WTC11 (cell line): ENCODE results near the gene NOC2L. TPM values are rescaled to one million over a fixed set of nuclear protein-coding genes. Genes with fewer than 3 reads are reported as not detected.

Experiments used
- ATAC-seq: fragments of 200-7000 bp; cut with Tn5 transposase; 2 replicates; pipeline ENCODE4 v1.10.0; 2021; ENCODE audit warnings: mild to moderate bottlenecking, moderate library complexity
- CTCF ChIA-PET: fragments of 300-600 bp; sonication (Branson Sonifier 250); formaldehyde crosslinking; loops from one replicate; lab custom pipeline; 2021; ENCODE audit warnings: antibody characterized with exemption; lab: Charles Lee
- POLR2A ChIA-PET: fragments of 350-600 bp; sonication (Branson Sonifier 250); formaldehyde crosslinking; loops from one replicate; lab custom pipeline; 2021; ENCODE audit warnings: antibody characterized with exemption; lab: Charles Lee
- DNase-seq: peaks from one replicate; pipeline ENCODE4 v3.0.0; 2021; ENCODE audit warnings: low spot score
- H3K27ac Mint-ChIP-seq: 2 replicates; pipeline ENCODE4 v1.8.0; 2021; ENCODE audit warnings: mixed read lengths
- H3K27me3 Mint-ChIP-seq: 2 replicates; pipeline ENCODE4 v1.8.0; 2021; ENCODE audit warnings: low read depth, mild to moderate bottlenecking, moderate library complexity, mixed read lengths
- H3K36me3 Mint-ChIP-seq: 2 replicates; pipeline ENCODE4 v1.8.0; 2021; ENCODE audit warnings: mixed read lengths
- H3K4me1 Mint-ChIP-seq: 2 replicates; pipeline ENCODE4 v1.8.0; 2022; ENCODE audit warnings: mixed read lengths
- H3K4me3 Mint-ChIP-seq: 2 replicates; pipeline ENCODE4 v1.8.0; 2021; ENCODE audit warnings: mild to moderate bottlenecking, moderate library complexity, mixed read lengths
- H3K9me3 Mint-ChIP-seq: 2 replicates; pipeline ENCODE4 v1.8.0; 2021; ENCODE audit warnings: mixed read lengths
- ESRRA ChIP-seq: sonication (generic); formaldehyde crosslinking; IDR thresholded peaks from 2 replicates; pipeline ENCODE4 v1.8.1; 2022; ENCODE audit warnings: mild to moderate bottlenecking, missing genetic modification reagents, borderline replicate concordance
- FOXK1 ChIP-seq: sonication (generic); formaldehyde crosslinking; IDR thresholded peaks from 2 replicates; pipeline ENCODE4 v1.8.0; 2022; ENCODE audit warnings: mild to moderate bottlenecking, moderate library complexity, missing genetic modification reagents
- GABPB1 ChIP-seq: sonication (generic); formaldehyde crosslinking; IDR thresholded peaks from 2 replicates; pipeline ENCODE4 v1.8.1; 2023; ENCODE audit warnings: mild to moderate bottlenecking, missing genetic modification reagents
- NFATC4 ChIP-seq: fragments of 250-450 bp; sonication (Bioruptor Pico); IDR thresholded peaks from 2 replicates; pipeline ENCODE4 v1.9.0; 2021; ENCODE audit warnings: mild to moderate bottlenecking
- RELA ChIP-seq: sonication (generic); formaldehyde crosslinking; IDR thresholded peaks from 2 replicates; pipeline ENCODE4 v1.8.1; 2022; ENCODE audit warnings: missing genetic modification reagents, mild to moderate bottlenecking, borderline replicate concordance
- total RNA-seq: library from RNA; stranded (reverse); gene quantifications from 3 replicates; pipeline ENCODE4 v1.2.3, GENCODE V29; 2021
- TF ChIP-seq, protein P1 (sequence below): sonication (generic); formaldehyde crosslinking; IDR thresholded peaks from 2 replicates; pipeline ENCODE4 v1.8.1; 2023; ENCODE audit warnings: mild to moderate bottlenecking, moderate library complexity, missing genetic modification reagents
- TF ChIP-seq, protein P2 (sequence below): sonication (generic); formaldehyde crosslinking; IDR thresholded peaks from 2 replicates; pipeline ENCODE4 v1.8.1; 2022; ENCODE audit warnings: low read depth, mild to moderate bottlenecking, moderate library complexity, missing genetic modification reagents, borderline replicate concordance
- TF ChIP-seq, protein P3 (sequence below): fragments of 250-450 bp; sonication (Bioruptor Pico); IDR thresholded peaks from 2 replicates; pipeline ENCODE4 v1.9.0; 2021; ENCODE audit warnings: mild to moderate bottlenecking, borderline replicate concordance
- TF ChIP-seq, protein P4 (sequence below): sonication (generic); formaldehyde crosslinking; IDR thresholded peaks from 2 replicates; pipeline ENCODE4 v1.8.1; 2023; ENCODE audit warnings: mild to moderate bottlenecking, missing genetic modification reagents
- TF ChIP-seq, protein P5 (sequence below): sonication (generic); formaldehyde crosslinking; IDR thresholded peaks from 2 replicates; pipeline ENCODE4 v1.8.0; 2022; ENCODE audit warnings: mild to moderate bottlenecking, missing genetic modification reagents
- TF ChIP-seq, protein P6 (sequence below): sonication (generic); formaldehyde crosslinking; IDR thresholded peaks from 2 replicates; pipeline ENCODE4 v1.8.1; 2023; ENCODE audit warnings: mild to moderate bottlenecking, missing genetic modification reagents

The NOC2L gene
- total RNA-seq, 1 experiment from 2014 or later = 182 TPM

DNA sequence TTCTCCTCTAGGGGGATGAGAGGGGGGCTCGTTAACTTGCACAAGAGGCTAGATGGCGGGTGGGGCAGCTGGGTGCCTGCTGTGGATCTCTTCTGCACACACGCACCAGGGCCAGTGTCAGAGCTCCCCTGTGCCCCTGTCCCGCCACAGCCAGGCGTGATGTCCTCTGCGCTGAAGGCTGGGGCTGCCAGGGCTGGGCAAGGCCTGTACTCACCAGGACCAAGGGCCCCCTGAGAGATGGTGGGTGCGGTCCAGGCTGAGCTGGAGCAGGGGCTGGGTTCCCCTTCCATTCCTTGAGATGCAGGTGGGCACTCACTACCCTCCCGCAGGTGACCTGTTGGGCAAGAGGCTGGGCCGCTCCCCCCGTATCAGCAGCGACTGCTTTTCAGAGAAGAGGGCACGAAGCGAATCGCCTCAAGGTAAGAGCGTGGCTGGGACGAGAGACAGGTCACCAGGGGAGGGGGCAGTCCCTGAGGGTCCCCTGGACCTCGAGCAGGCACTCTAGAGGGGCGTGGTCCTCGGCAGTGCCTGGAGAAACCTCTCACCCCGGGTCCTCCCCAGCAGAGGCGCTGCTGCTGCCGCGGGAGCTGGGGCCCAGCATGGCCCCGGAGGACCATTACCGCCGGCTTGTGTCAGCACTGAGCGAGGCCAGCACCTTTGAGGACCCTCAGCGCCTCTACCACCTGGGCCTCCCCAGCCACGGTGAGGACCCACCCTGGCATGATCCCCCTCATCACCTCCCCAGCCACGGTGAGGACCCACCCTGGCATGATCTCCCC, 20.2 kb downstream of the NOC2L start:
- Mint-ChIP-seq H3K36me3 (no peaks in the 10 kb centered on the region), H3K27me3 (peaks cover 72% of the 10 kb centered on the region), H3K9me3 (no peaks in the 10 kb centered on the region), H3K27ac (no peak overlapping the region), H3K4me3 (peak overlapping the region; percentile 33), H3K4me1 (peaks cover 15% of the 10 kb centered on the region)
- ATAC-seq (peak; percentile 26), DNase-seq (peak; percentile 65)
- CTCF ChIA-PET = interaction anchor here (0.6 to 4.9 kb wide), 14 partner anchors 12 to 340 kb away, joined by 3 to 40 read pairs (median 4); partner anchors contain the start of gene AGRN
- TF ChIP-seq, protein P1, sequence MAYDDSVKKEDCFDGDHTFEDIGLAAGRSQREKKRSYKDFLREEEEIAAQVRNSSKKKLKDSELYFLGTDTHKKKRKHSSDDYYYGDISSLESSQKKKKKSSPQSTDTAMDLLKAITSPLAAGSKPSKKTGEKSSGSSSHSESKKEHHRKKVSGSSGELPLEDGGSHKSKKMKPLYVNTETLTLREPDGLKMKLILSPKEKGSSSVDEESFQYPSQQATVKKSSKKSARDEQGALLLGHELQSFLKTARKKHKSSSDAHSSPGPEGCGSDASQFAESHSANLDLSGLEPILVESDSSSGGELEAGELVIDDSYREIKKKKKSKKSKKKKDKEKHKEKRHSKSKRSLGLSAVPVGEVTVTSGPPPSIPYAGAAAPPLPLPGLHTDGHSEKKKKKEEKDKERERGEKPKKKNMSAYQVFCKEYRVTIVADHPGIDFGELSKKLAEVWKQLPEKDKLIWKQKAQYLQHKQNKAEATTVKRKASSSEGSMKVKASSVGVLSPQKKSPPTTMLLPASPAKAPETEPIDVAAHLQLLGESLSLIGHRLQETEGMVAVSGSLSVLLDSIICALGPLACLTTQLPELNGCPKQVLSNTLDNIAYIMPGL (CRISPR knock-in tag) = 0 out of 2 replicates have a peak, but pooled peaks have one; percentile 21
- TF ChIP-seq, protein P2, sequence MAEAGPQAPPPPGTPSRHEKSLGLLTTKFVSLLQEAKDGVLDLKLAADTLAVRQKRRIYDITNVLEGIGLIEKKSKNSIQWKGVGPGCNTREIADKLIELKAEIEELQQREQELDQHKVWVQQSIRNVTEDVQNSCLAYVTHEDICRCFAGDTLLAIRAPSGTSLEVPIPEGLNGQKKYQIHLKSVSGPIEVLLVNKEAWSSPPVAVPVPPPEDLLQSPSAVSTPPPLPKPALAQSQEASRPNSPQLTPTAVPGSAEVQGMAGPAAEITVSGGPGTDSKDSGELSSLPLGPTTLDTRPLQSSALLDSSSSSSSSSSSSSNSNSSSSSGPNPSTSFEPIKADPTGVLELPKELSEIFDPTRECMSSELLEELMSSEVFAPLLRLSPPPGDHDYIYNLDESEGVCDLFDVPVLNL (CRISPR knock-in tag) = no peak
- TF ChIP-seq, protein P3, sequence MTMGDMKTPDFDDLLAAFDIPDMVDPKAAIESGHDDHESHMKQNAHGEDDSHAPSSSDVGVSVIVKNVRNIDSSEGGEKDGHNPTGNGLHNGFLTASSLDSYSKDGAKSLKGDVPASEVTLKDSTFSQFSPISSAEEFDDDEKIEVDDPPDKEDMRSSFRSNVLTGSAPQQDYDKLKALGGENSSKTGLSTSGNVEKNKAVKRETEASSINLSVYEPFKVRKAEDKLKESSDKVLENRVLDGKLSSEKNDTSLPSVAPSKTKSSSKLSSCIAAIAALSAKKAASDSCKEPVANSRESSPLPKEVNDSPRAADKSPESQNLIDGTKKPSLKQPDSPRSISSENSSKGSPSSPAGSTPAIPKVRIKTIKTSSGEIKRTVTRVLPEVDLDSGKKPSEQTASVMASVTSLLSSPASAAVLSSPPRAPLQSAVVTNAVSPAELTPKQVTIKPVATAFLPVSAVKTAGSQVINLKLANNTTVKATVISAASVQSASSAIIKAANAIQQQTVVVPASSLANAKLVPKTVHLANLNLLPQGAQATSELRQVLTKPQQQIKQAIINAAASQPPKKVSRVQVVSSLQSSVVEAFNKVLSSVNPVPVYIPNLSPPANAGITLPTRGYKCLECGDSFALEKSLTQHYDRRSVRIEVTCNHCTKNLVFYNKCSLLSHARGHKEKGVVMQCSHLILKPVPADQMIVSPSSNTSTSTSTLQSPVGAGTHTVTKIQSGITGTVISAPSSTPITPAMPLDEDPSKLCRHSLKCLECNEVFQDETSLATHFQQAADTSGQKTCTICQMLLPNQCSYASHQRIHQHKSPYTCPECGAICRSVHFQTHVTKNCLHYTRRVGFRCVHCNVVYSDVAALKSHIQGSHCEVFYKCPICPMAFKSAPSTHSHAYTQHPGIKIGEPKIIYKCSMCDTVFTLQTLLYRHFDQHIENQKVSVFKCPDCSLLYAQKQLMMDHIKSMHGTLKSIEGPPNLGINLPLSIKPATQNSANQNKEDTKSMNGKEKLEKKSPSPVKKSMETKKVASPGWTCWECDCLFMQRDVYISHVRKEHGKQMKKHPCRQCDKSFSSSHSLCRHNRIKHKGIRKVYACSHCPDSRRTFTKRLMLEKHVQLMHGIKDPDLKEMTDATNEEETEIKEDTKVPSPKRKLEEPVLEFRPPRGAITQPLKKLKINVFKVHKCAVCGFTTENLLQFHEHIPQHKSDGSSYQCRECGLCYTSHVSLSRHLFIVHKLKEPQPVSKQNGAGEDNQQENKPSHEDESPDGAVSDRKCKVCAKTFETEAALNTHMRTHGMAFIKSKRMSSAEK = no peak
- TF ChIP-seq, protein P4, sequence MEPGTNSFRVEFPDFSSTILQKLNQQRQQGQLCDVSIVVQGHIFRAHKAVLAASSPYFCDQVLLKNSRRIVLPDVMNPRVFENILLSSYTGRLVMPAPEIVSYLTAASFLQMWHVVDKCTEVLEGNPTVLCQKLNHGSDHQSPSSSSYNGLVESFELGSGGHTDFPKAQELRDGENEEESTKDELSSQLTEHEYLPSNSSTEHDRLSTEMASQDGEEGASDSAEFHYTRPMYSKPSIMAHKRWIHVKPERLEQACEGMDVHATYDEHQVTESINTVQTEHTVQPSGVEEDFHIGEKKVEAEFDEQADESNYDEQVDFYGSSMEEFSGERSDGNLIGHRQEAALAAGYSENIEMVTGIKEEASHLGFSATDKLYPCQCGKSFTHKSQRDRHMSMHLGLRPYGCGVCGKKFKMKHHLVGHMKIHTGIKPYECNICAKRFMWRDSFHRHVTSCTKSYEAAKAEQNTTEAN (CRISPR knock-in tag) = no peak
- TF ChIP-seq, protein P5, sequence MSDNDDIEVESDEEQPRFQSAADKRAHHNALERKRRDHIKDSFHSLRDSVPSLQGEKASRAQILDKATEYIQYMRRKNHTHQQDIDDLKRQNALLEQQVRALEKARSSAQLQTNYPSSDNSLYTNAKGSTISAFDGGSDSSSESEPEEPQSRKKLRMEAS = peak; percentile 67; the same call in 1 of the 2 replicates
- TF ChIP-seq, protein P6, sequence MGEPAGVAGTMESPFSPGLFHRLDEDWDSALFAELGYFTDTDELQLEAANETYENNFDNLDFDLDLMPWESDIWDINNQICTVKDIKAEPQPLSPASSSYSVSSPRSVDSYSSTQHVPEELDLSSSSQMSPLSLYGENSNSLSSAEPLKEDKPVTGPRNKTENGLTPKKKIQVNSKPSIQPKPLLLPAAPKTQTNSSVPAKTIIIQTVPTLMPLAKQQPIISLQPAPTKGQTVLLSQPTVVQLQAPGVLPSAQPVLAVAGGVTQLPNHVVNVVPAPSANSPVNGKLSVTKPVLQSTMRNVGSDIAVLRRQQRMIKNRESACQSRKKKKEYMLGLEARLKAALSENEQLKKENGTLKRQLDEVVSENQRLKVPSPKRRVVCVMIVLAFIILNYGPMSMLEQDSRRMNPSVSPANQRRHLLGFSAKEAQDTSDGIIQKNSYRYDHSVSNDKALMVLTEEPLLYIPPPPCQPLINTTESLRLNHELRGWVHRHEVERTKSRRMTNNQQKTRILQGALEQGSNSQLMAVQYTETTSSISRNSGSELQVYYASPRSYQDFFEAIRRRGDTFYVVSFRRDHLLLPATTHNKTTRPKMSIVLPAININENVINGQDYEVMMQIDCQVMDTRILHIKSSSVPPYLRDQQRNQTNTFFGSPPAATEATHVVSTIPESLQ = no peak
- POLR2A ChIA-PET = interaction anchor here (1.1 kb wide), 1 partner anchor 33 kb away, joined by 3 read pairs; no protein-coding TSS in a partner anchor

DNA sequence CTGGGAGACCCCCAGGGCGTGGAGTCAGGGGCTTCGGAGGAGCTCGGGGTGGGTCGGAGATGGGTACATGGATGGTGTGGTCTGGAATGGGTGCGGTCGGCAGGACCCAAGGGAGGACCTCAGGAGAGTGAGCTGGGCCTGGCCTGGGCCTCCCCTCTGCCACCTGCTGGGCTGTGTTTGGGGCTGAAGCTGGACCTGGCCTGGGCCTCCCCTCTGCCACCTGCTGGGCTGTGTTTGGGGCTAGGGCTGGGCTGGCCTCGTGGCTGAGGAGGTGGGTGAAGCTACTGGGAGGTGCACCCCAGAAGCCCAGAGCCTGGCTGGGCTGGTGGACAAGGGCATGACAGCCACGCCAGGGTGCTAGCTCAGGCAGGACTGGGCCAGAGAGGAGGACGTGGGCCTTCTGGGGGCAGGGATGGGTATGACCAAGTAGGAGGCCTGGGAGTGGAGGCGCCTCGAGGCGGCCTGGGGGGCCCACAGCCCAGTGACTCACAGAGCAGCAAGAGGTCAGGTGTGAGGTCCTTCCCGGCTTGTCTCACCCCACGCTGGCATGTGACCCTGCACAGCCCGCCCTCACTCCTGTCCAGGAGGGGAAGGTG, 20.9 kb downstream of the NOC2L start:
- H3K9me3 Mint-ChIP-seq = no peaks in the 10 kb centered on the region
- ChIA-PET POLR2A (no interaction called here), CTCF (interaction anchor here (0.6 to 4.0 kb wide), 8 partner anchors 11 to 81 kb away, joined by 3 to 40 read pairs (median 6); partner anchors contain the start of gene AGRN)
- H3K4me3 Mint-ChIP-seq = no peak overlapping the region
- peaks cover 73% of the 10 kb centered on the region for H3K27me3 Mint-ChIP-seq
- no peak for DNase-seq
- TF ChIP-seq RELA (no peak), FOXK1 (CRISPR knock-in tag) (no peak), ESRRA (CRISPR knock-in tag) (no peak), NFATC4 (CRISPR knock-in tag) (no peak), GABPB1 (0 out of 2 replicates have a peak, but pooled peaks have one; percentile 18)
- no peak overlapping the region for H3K27ac Mint-ChIP-seq
- no peaks in the 10 kb centered on the region for H3K36me3 Mint-ChIP-seq
- ATAC-seq = no peak
- peaks cover 15% of the 10 kb centered on the region for H3K4me1 Mint-ChIP-seq
